Measurements from ENCODE around the gene VAMP7. TPM values are rescaled to one million over a fixed set of nuclear protein-coding genes. Genes with fewer than 3 reads are reported as not detected.

VAMP7 gene
- total RNA-seq, 1 experiment from 2014 or later = 19.9 TPM

DNA sequence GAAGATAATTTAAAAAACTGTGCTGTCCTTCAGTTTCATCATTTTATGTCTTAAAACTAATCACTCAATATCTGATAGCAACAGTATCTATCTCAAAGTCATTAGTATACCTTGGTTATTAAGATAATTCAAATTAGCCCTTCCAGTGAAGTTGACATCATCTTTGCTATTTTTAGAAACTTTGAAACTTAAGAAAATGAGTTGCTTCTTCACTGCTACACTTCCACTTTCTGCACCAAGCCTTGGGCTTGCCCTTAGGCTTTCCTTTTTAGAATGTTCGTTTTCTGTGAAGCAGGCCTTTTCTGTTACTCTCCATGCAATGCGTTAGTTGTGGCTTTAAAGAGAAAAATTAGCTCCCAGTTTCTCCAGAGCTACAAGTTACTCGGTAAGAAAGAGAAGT lies 4.4 kb upstream of the VAMP7 start:
- Histone ChIP-seq H3T11ph (ENCODE audit: low read length) (no peak overlapping the region), H3K4ac (ENCODE audit: low read depth, low read length) (no peak overlapping the region), H3K9me3 (ENCODE audit: control insufficient read depth, low read depth, low read length) (peaks cover 18% of the 10 kb centered on the region), H2BK5ac (ENCODE audit: insufficient read length, low read length) (no peak overlapping the region), H3K79me2 (ENCODE audit: insufficient read depth, low read length) (no peaks in the 10 kb centered on the region), H4K8ac (replicated peaks; ENCODE audit: insufficient read length, low read depth, low read length) (no peak overlapping the region), H3K4me2 (ENCODE audit: insufficient read depth, insufficient read length, low read length) (no peak overlapping the region), H2BK12ac (ENCODE audit: insufficient read length, low read depth, low read length) (no peak overlapping the region), H2BK120ac (ENCODE audit: low read depth, low read length, poor library complexity, severe bottlenecking) (no peak overlapping the region), H3K18ac (ENCODE audit: insufficient read length, low read depth, low read length) (no peak overlapping the region), H4K5ac (ENCODE audit: insufficient read length, low read depth, low read length) (no peak overlapping the region), H3K23ac (ENCODE audit: insufficient read length, low read depth, low read length) (no peak overlapping the region), H3K56ac (ENCODE audit: insufficient read length, low read depth, low read length) (no peak overlapping the region), H2AFZ (ENCODE audit: low read length) (no peak overlapping the region), H4K91ac (ENCODE audit: insufficient read length, low read depth, low read length) (no peak overlapping the region), H3K23me2 (ENCODE audit: insufficient read length, low read depth, low read length, poor library complexity, severe bottlenecking) (peaks cover under 1% of the 10 kb centered on the region), H3K9ac (ENCODE audit: extremely low read depth, insufficient read length, low read length) (no peak overlapping the region), H3K27me3 (ENCODE audit: insufficient read depth, low read length) (no peaks in the 10 kb centered on the region), H3K27ac (ENCODE audit: insufficient read length, low read depth, low read length) (no peak overlapping the region), H2AK5ac (ENCODE audit: insufficient read length, low read length) (no peak overlapping the region), H2BK15ac (ENCODE audit: low read depth, low read length) (no peak overlapping the region), H4K20me1 (ENCODE audit: control insufficient read depth, insufficient read depth, insufficient read length) (no peaks in the 10 kb centered on the region), H3K79me1 (ENCODE audit: insufficient read depth, low read depth, low read length, poor library complexity, severe bottlenecking) (no peaks in the 10 kb centered on the region), H3K4me1 (ENCODE audit: insufficient read depth, low read length) (no peaks in the 10 kb centered on the region), H3K14ac (ENCODE audit: insufficient read depth, low read length) (no peak overlapping the region), H2BK20ac (ENCODE audit: low read depth, low read length, poor library complexity, severe bottlenecking) (no peak overlapping the region)
- no peak overlapping the region for H3K27ac Mint-ChIP-seq
- H3K4me3 Mint-ChIP-seq = no peak overlapping the region
- H3K9me3 Mint-ChIP-seq = peaks cover 53 to 69% of the 10 kb centered on the region in 2 experiments
- H3K36me3 Mint-ChIP-seq (ENCODE audit: insufficient read depth in 1 of 3, low read depth in 3 of 3) = no peaks in the 10 kb centered on the region; a peak in 1 of 7 replicates
- TF ChIP-seq, protein P1, sequence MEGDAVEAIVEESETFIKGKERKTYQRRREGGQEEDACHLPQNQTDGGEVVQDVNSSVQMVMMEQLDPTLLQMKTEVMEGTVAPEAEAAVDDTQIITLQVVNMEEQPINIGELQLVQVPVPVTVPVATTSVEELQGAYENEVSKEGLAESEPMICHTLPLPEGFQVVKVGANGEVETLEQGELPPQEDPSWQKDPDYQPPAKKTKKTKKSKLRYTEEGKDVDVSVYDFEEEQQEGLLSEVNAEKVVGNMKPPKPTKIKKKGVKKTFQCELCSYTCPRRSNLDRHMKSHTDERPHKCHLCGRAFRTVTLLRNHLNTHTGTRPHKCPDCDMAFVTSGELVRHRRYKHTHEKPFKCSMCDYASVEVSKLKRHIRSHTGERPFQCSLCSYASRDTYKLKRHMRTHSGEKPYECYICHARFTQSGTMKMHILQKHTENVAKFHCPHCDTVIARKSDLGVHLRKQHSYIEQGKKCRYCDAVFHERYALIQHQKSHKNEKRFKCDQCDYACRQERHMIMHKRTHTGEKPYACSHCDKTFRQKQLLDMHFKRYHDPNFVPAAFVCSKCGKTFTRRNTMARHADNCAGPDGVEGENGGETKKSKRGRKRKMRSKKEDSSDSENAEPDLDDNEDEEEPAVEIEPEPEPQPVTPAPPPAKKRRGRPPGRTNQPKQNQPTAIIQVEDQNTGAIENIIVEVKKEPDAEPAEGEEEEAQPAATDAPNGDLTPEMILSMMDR (conservative IDR thresholded peaks at IDR 0.05) = no peak
- H3K27me3 Mint-ChIP-seq (ENCODE audit: low read depth) = peaks cover 23% of the 10 kb centered on the region
- no peak for DNase-seq
- H3K4me1 Mint-ChIP-seq = no peaks in the 10 kb centered on the region
- WGBS (ENCODE audit: extremely low coverage, insufficient read length, low lambda C conversion rate) = no CpG with 5 or more reads among the region's 3 CpGs

Measured in H9 (cell line).